Breast epithelium (tissue), 3 donors: Measurements from ENCODE around the gene CACNA1I.

ENCODE experiments used
- CTCF ChIP-seq, 3 donors: fragments of 450-650 bp; IDR thresholded peaks; one replicate each; pipeline ENCODE4 v1.5.1; 2016 to 2017; ENCODE audit warnings: antibody characterized with exemption in 3 of 3, mild to moderate bottlenecking in 3 of 3, moderate library complexity in 3 of 3
- POLR2A ChIP-seq: fragments of 450-650 bp; IDR thresholded peaks from one replicate; pipeline ENCODE4 v1.6.1; 2016; ENCODE audit warnings: antibody characterized with exemption, mild to moderate bottlenecking, moderate library complexity
- POLR2AphosphoS5 ChIP-seq, 3 donors: sonication (generic); formaldehyde crosslinking; IDR thresholded peaks; one replicate each; pipeline ENCODE4 v1.6.1; 2017; ENCODE audit warnings: antibody characterized with exemption in 3 of 3

- TF ChIP-seq POLR2A (no peak), CTCF (IDR thresholded peaks at IDR 0.05) (no peak), POLR2AphosphoS5 (IDR thresholded peaks at IDR 0.05) (no peak)
Measured at GRCh38 chr22:39623603-39624500, 53.3 kb downstream of the CACNA1I start.
